HUES64 (cell line): ENCODE measurements around the gene POPDC2.

Experiments
- H3K27ac ChIP-seq: 2 replicates; pipeline ENCODE4 v1.7.0; 2013; ENCODE audit warnings: low read depth, low read length, inconsistent platforms
- H3K27me3 ChIP-seq: 2 replicates; pipeline ENCODE4 v1.6.1; 2013; ENCODE audit warnings: mild to moderate bottlenecking, low read length; ENCODE audit not compliant: insufficient read depth
- H3K36me3 ChIP-seq: 2 replicates; pipeline ENCODE4 v1.6.1; 2013; ENCODE audit warnings: mild to moderate bottlenecking, low read length; ENCODE audit not compliant: insufficient read depth
- H3K4me1 ChIP-seq: 2 replicates; pipeline ENCODE4 v1.6.1; 2013; ENCODE audit warnings: mild to moderate bottlenecking, low read length, moderate library complexity; ENCODE audit not compliant: insufficient read depth
- H3K4me3 ChIP-seq: 2 replicates; pipeline ENCODE4 v1.5.1; 2013; ENCODE audit warnings: mild to moderate bottlenecking, low read length, moderate library complexity
- H3K9ac ChIP-seq: 2 replicates; pipeline ENCODE4 v1.6.1; 2013; ENCODE audit warnings: mild to moderate bottlenecking, low read depth, low read length
- H3K9me3 ChIP-seq: 2 replicates; pipeline ENCODE4 v1.6.1; 2013; ENCODE audit warnings: low read depth, low read length; ENCODE audit not compliant: insufficient read depth
- WGBS: fragments of 150-250, 120-280 bp; methylation state at CpG from one replicate; pipeline ENCODE4 v1.1.7; 2013; ENCODE audit warnings: missing lambda C conversion rate; 5-methylcytosine and 5-hydroxymethylcytosine counted together

The POPDC2 gene

DNA sequence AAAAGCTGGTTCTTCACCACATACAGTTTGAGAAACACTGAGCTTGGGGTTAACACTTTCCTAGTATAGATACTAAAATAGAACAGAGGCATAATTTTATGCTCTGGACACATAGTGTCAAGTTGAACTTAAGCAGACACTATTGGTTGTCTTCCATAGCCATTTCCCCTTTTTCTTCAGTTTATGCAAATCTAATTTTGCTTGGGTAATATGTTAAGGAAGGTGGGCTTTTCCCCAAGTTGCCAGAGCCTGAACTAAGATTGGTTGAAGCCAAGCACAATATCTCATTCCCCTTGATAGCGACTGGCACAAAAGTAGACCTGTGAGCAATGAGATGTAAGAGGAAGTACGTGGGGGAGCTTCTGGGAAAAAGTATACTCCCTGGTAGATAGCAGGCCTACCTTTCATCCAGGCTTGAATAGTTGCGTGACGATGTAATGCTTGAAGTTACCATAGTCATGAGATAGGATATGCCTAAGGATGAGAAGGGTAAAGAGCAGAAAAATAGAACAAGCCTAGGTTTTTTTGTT, 4.5 kb upstream of the POPDC2 start:
- WGBS, result 95% methylated on average over 4 of the region's 4 CpGs
- Histone ChIP-seq H3K27ac (no peak overlapping the region), H3K4me1 (no peaks in the 10 kb centered on the region), H3K27me3 (no peaks in the 10 kb centered on the region), H3K36me3 (peaks cover 23% of the 10 kb centered on the region), H3K9me3 (no peaks in the 10 kb centered on the region), H3K4me3 (no peak overlapping the region), H3K9ac (no peak overlapping the region)

- no peaks in the 10 kb centered on the region for H3K27me3 ChIP-seq
- H3K9me3 ChIP-seq, result no peaks in the 10 kb centered on the region
- H3K4me3 ChIP-seq, result no peak overlapping the region
- H3K9ac ChIP-seq, result no peak overlapping the region
- no peak overlapping the region for H3K27ac ChIP-seq
- no peaks in the 10 kb centered on the region for H3K4me1 ChIP-seq
- peaks cover 17% of the 10 kb centered on the region for H3K36me3 ChIP-seq
- 87% methylated on average over 4 of the region's 4 CpGs for WGBS
These were observed 4.0 kb upstream of the POPDC2 start for GRCh38 chr3:119664370-119664769.

GRCh38 chr3:119663885-119664284, 3.5 kb upstream of the POPDC2 start:
- Histone ChIP-seq H3K4me1 (no peaks in the 10 kb centered on the region), H3K27ac (no peak overlapping the region), H3K27me3 (no peaks in the 10 kb centered on the region), H3K9me3 (no peaks in the 10 kb centered on the region), H3K36me3 (peaks cover 12% of the 10 kb centered on the region), H3K4me3 (no peak overlapping the region), H3K9ac (no peak overlapping the region)
- no CpG with 5 or more reads among the region's 2 CpGs for WGBS

GRCh38 chr3:119662604-119663373, 2.4 kb upstream of the POPDC2 start:
- Histone ChIP-seq H3K4me3 (no peak overlapping the region), H3K27ac (no peak overlapping the region), H3K9me3 (no peaks in the 10 kb centered on the region), H3K27me3 (no peaks in the 10 kb centered on the region), H3K4me1 (no peaks in the 10 kb centered on the region), H3K36me3 (0 out of 2 replicates have a peak, but pooled peaks cover 2% of the 10 kb centered on the region), H3K9ac (no peak overlapping the region)
- WGBS, result 63% methylated on average over 1 of the region's 1 CpG

GRCh38 chr3:119659606-119660291, 640 bp downstream of the POPDC2 start:
- no peaks in the 10 kb centered on the region for H3K36me3 ChIP-seq
- H3K27ac ChIP-seq, result no peak overlapping the region
- WGBS, result 84% methylated on average over 9 of the region's 9 CpGs
- no peaks in the 10 kb centered on the region for H3K27me3 ChIP-seq
- no peaks in the 10 kb centered on the region for H3K4me1 ChIP-seq
- H3K9me3 ChIP-seq, result no peaks in the 10 kb centered on the region
- no peak overlapping the region for H3K9ac ChIP-seq
- no peak overlapping the region for H3K4me3 ChIP-seq

DNA sequence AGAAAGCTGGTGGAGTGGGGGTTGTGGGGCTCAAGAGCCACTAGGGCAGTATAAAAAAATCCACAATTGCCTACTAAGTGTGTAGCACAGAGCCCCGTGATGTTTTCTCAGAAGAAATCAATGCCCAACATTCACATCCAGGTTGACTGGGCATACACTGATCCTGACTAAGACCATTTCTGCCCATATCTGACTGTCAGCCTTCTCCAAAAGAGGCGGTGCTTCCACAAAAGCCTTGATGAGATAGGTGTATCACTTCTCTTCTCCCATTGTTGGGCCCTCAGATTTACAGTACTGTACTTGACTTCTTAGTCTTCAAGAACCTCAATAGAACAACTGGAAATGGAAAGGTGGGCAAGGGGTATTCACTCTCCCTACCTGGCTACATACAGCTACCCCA, 1.4 kb downstream of the POPDC2 start:
- Histone ChIP-seq H3K9ac (no peak overlapping the region), H3K9me3 (no peaks in the 10 kb centered on the region), H3K27me3 (no peaks in the 10 kb centered on the region), H3K27ac (no peak overlapping the region), H3K4me3 (no peak overlapping the region), H3K4me1 (no peaks in the 10 kb centered on the region), H3K36me3 (no peaks in the 10 kb centered on the region)
- 92% methylated on average over 2 of the region's 2 CpGs for WGBS

DNA sequence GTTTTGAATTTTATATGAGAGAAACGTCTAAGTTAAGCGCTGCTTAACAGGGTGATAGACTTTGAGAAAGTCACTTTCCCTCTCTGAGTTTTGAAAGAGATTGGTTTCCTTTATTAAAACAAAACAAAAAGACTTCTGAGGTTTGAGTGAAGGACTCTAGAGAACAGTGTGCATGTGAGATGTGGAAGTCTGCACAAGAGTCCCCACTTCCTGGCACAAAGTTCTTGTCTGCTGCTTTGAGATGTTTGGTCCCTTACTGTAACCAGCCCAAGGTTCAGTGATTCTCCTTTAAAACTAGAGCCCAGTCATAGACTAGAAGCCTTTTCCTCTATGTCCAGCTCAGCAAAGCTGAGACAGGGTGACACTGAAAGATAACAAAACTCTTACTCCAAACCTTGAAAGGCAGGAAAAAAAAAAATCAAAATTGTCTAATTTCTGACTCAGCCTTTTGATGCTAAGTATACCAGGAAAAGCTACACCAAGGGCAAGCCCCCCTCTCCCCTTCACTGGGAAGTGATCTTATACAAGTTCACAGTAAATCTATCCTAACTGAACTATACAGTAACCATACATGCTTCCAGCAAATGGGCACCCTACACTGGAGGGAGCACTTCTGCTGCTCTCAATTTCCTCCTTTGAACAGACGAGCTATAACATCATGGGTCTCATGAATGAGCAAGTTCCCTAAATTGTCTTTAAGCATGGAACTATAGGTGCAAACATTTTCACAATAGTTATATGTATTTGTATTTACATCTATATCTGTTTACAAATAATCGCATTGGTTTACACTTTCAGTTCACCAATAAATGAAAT, 2.3 kb downstream of the POPDC2 start:
- Histone ChIP-seq H3K27ac (no peak overlapping the region), H3K27me3 (no peaks in the 10 kb centered on the region), H3K9ac (no peak overlapping the region), H3K36me3 (no peaks in the 10 kb centered on the region), H3K4me3 (no peak overlapping the region), H3K4me1 (no peaks in the 10 kb centered on the region), H3K9me3 (no peaks in the 10 kb centered on the region)
- WGBS, result 63% methylated on average over 4 of the region's 4 CpGs

DNA sequence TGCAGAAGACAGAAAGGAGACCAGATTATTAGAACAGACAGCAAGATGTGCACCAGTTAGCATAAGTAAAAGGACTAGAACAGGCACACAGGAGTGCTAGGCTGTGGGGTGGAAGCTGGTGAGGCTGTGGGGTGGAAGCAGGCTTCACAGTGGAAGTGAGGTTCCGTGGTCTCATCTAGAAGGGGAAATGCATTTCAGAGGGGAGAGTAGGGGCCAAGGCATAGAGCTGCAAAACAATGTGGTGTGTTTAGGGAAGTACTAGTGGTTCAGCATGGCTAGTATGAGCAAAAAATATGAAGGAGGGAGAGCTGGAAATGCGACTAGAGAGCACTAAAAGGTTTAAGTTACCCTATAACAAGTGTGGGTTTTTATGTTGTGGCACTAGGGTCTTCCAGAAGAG, 6.5 kb downstream of the POPDC2 start:
- Histone ChIP-seq H3K27me3 (no peaks in the 10 kb centered on the region), H3K4me3 (no peak overlapping the region), H3K9me3 (no peaks in the 10 kb centered on the region), H3K36me3 (no peaks in the 10 kb centered on the region), H3K4me1 (no peaks in the 10 kb centered on the region), H3K9ac (no peak overlapping the region), H3K27ac (no peak overlapping the region)
- WGBS, result 45% methylated on average over 2 of the region's 2 CpGs

DNA sequence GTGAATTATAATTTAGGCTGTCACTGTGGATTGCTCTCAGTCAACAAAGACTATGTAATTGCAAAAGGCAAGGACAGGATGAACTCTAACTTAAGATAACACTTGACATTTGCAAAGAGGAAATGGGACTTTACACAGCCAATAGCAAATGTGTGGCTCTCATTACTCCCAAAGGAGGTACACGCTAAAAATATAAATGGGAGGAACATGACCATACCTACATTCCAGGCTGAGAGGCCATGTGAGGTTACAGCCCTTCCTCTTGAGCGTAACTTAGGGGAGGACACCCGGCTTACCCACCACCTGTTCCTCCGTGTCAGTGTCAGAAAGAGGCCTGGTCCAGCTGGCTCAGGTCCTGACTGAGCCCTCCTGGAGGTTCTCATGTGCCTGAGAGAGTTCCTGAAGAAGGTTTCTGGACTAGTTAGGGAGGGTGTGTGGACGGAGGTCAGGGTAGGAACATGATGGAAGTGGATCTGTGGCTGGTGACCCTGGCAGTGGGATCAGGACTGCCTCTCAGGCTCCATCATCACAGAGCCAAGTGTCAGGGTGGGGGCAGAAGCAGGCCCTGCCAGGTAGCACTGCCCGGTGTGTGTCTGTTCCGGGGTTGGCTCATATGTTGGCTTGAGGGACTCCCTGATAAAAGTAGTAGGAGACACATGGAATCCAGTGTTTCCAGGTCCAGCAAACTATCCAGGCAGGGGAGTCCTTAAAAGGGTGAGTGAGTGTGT, 7.9 kb downstream of the POPDC2 start:
- Histone ChIP-seq H3K9ac (no peak overlapping the region), H3K27me3 (no peaks in the 10 kb centered on the region), H3K4me3 (no peak overlapping the region), H3K27ac (no peak overlapping the region), H3K9me3 (no peaks in the 10 kb centered on the region), H3K4me1 (0 out of 2 replicates have a peak, but pooled peaks cover 4% of the 10 kb centered on the region), H3K36me3 (no peaks in the 10 kb centered on the region)
- WGBS, result 93% methylated on average over 7 of the region's 7 CpGs

DNA sequence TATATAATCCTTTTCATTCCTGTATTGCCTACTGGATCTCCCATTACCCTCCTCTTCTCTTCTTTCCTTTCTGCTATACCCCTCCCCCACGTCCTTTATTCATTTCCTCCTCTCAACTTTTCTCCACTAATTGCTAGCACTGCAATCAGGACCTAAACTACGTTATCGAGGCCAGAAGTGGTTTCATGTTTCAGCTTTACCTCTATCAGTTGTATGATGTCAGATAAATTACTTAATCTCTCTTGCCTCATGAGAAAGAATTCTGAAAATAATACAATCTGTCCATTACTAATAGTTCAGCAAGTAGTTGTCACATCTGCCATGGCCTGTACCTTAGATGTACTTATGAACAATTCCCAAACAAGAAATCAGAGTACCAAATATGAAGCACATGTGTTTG, 10.6 kb downstream of the POPDC2 start:
- no peaks in the 10 kb centered on the region for H3K9me3 ChIP-seq
- 81% methylated on average over 3 of the region's 3 CpGs for WGBS
- H3K36me3 ChIP-seq, result no peaks in the 10 kb centered on the region
- H3K9ac ChIP-seq, result no peak overlapping the region
- H3K27me3 ChIP-seq, result no peaks in the 10 kb centered on the region
- no peak overlapping the region for H3K27ac ChIP-seq
- no peak overlapping the region for H3K4me3 ChIP-seq
- H3K4me1 ChIP-seq, result peaks cover 8% of the 10 kb centered on the region; the same call in 1 of the 2 replicates
